Esophagus squamous epithelium (tissue), 5 donors: ENCODE data around the gene GIPR. TPM values are rescaled to one million over a fixed set of nuclear protein-coding genes. Genes with fewer than 3 reads are reported as not detected.

Experiments used
- DNase-seq: peaks from one replicate; lab custom pipeline; 2025; lab: John Stamatoyannopoulos, UW
- H3K27ac ChIP-seq, 4 donors: fragments of 200-600 bp; sonication (generic); one replicate each; pipeline ENCODE4 v1.5.1; 2016 to 2019; ENCODE audit warnings: mild to moderate bottlenecking in 1 of 4
- H3K27me3 ChIP-seq, 4 donors: fragments of 200-600 bp; sonication (generic); 1 replicate in 3 of 4; 2 replicates in 1 of 4; pipeline versions ENCODE4 v1.5.1 to v1.6.0; 2017 to 2021; ENCODE audit warnings: antibody characterized with exemption in 1 of 4
- H3K36me3 ChIP-seq, 3 donors: fragments of 200-600 bp; sonication (generic); one replicate each; pipeline ENCODE4 v1.5.1; 2016 to 2019
- H3K4me1 ChIP-seq, 3 donors: fragments of 200-600 bp; sonication (generic); one replicate each; pipeline ENCODE4 v1.5.1; 2017 to 2019
- H3K4me3 ChIP-seq, 4 donors: fragments of 200-600 bp; sonication (generic); 1 replicate in 3 of 4; 2 replicates in 1 of 4; pipeline ENCODE4 v1.5.1; 2016 to 2019; ENCODE audit warnings: mild to moderate bottlenecking in 2 of 4, moderate library complexity in 1 of 4
- H3K9me3 ChIP-seq, 3 donors: fragments of 200-600 bp; sonication (generic); one replicate each; pipeline ENCODE4 v1.5.1; 2016 to 2019
- POLR2A ChIP-seq, 4 donors: fragments of 450-650 bp; IDR thresholded peaks; one replicate each; pipeline ENCODE4 v1.6.1; 2017; ENCODE audit warnings: antibody characterized with exemption in 4 of 4, mild to moderate bottlenecking in 4 of 4, moderate library complexity in 3 of 4
- WGBS, 2 donors: methylation state at CpG; one replicate each; pipeline ENCODE4 v1.1.5; 2018; 5-methylcytosine and 5-hydroxymethylcytosine counted together
- intact Hi-C: fragments of 100-400 bp; cut with DNase I; formaldehyde crosslinking; loops from one replicate; pipeline ENCODE4 v1.15.0; 2022
- total RNA-seq, 4 donors: library from RNA; depleted of rRNA; stranded (reverse); fragments of >200 nt; gene quantifications; one replicate each; pipeline ENCODE4 v1.1.0, GENCODE V29; 2016
- TF ChIP-seq, protein P1 (sequence below), 6 experiments: fragments of 450-650 bp in 4 of 6; fragments of 200-600 bp in 2 of 6; sonication (generic) in 2 of 6; IDR thresholded peaks; one replicate each; pipeline ENCODE4 v1.5.1; 2016 to 2019; ENCODE audit warnings: antibody characterized with exemption in 6 of 6, mild to moderate bottlenecking in 4 of 6, moderate library complexity in 4 of 6
- donor health status: DM: yes; HTN: yes; CAD: no.

The GIPR gene
- total RNA-seq, 4 donors from 2014 or later = 0.44 to 1.1 (median 0.63) TPM

DNA sequence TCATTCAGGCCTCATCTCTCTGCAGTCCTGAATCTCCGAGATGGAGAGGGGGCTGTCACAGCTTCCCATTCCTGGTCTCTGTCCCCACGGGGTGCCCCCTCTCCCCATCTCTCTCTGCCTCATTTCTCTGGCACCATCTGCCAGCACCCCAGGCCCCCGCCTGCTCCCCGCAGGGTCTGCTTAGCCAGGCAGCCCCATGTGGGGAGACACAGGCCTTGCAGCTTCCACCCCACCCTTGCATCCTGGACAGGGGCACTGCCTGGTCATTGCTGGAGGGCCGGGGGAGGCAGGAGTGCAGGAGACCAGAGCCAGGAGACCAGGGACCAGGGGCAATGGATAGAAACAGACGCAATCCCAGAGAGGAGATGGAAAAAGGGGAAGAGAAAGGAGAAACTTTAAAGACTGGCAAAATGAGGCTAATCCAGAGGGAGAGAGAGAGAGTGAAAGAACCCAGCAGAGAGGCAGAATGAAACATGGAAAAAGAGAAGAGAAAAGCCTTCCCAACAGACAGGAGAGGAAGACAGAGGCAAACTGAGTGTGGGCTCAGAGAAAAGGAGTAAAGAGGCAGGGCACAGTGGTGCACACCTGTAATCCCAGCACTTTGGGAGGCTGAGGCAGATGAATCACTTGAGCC, 8.8 kb upstream of the GIPR start:
- no peak overlapping the region for H3K4me3 ChIP-seq
- intact Hi-C loops = no loop called here
- peaks cover 0 to 37% (median 0%) of the 10 kb centered on the region in 4 donors for H3K27me3 ChIP-seq
- H3K27ac ChIP-seq = no peak overlapping the region
- 53 to 72% methylated on average over 3 of the region's 6 CpGs for WGBS, 2 donors
- no peaks in the 10 kb centered on the region for H3K9me3 ChIP-seq
- no peak for DNase-seq
- no peaks in the 10 kb centered on the region for H3K36me3 ChIP-seq
- no peaks in the 10 kb centered on the region for H3K4me1 ChIP-seq
- TF ChIP-seq, protein P1, sequence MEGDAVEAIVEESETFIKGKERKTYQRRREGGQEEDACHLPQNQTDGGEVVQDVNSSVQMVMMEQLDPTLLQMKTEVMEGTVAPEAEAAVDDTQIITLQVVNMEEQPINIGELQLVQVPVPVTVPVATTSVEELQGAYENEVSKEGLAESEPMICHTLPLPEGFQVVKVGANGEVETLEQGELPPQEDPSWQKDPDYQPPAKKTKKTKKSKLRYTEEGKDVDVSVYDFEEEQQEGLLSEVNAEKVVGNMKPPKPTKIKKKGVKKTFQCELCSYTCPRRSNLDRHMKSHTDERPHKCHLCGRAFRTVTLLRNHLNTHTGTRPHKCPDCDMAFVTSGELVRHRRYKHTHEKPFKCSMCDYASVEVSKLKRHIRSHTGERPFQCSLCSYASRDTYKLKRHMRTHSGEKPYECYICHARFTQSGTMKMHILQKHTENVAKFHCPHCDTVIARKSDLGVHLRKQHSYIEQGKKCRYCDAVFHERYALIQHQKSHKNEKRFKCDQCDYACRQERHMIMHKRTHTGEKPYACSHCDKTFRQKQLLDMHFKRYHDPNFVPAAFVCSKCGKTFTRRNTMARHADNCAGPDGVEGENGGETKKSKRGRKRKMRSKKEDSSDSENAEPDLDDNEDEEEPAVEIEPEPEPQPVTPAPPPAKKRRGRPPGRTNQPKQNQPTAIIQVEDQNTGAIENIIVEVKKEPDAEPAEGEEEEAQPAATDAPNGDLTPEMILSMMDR (IDR thresholded peaks at IDR 0.05) = no peak
- TF ChIP-seq POLR2A (IDR thresholded peaks at IDR 0.05) = no peak

DNA sequence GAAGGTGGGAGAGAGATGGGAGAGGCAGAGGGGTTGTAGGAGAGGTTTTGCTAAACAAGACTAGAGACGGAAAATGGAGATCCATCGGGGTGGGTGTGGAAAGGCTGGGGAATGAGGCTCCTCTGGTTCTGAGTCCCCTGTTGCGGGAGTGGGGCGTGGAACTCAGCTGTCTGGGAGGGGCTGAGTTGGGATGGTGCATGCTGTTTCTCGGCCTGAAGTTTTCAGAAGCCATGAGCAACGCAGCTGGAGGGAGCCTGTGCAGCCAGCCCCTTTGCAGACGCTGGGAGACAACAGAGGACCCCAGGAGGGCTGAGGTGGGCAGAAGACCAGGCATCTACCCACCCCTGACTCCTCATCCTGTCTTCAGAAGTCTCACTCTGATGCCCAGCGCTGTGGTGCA, 7.4 kb upstream of the GIPR start:
- Histone ChIP-seq H3K4me3 (no peak overlapping the region), H3K36me3 (no peaks in the 10 kb centered on the region), H3K9me3 (no peaks in the 10 kb centered on the region), H3K27ac (no peak overlapping the region), H3K4me1 (no peaks in the 10 kb centered on the region), H3K27me3 (peaks cover 0 to 44% (median 0%) of the 10 kb centered on the region in 4 donors)
- no peak for TF ChIP-seq POLR2A (IDR thresholded peaks at IDR 0.05)
- TF ChIP-seq, protein P1 (IDR thresholded peaks at IDR 0.05) = no peak
- no peak for DNase-seq
- intact Hi-C loops = no loop called here
- 33 to 41% methylated on average over 6 to 8 of the region's 8 CpGs for WGBS, 2 donors

DNA sequence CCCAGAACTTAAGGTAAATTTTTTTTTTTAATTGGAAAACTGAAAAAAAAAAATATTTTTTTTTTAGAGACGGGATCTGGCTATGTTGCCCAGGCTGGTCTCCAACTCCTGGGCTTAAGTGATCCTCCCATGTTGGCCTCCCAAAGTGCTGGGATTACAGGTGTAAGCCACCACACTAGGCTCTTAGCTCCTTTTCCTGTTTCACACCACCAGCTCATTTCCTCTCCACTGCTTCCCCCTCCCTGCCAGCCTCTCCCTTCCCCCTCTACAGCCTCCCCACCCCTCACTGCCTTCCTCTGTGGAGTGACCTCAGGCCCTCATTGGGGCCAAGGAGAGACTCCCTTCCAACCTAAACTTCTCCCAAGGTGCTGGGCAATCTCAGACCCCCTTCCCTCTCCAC, 4.2 kb upstream of the GIPR start:
- 82 to 93% methylated on average over 1 of the region's 1 CpG for WGBS, 2 donors
- Histone ChIP-seq H3K9me3 (no peaks in the 10 kb centered on the region), H3K27ac (no peak overlapping the region), H3K27me3 (peaks cover 0 to 74% (median 0%) of the 10 kb centered on the region in 4 donors), H3K4me3 (no peak overlapping the region), H3K36me3 (no peaks in the 10 kb centered on the region), H3K4me1 (peaks cover 0 to 15% (median 4%) of the 10 kb centered on the region in 3 donors)
- DNase-seq = no peak
- no peak for TF ChIP-seq POLR2A (IDR thresholded peaks at IDR 0.05)
- TF ChIP-seq, protein P1 (IDR thresholded peaks at IDR 0.05) = no peak
- intact Hi-C loops = no loop called here

DNA sequence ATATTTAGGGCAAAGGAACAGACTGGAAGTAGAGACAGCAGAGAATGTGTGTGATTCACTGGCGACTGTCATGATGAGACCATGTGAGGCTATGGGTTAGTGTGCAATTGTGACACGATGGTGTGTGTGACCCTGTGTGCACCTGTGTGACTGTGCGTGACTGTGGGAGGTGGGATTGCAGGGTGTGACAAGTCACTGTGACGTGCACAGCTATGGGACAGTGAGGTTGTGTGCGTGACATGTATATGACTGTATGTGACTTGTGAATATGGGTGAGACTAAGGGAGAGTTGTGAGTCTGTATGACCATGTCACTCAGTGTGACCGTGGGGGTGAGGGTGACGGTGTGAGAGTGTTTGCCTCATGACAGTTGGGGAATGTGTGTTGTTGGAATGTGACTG, 3.4 kb upstream of the GIPR start:
- Histone ChIP-seq H3K27ac (no peak overlapping the region), H3K36me3 (no peaks in the 10 kb centered on the region), H3K27me3 (peaks cover 0 to 75% (median 3%) of the 10 kb centered on the region in 4 donors), H3K9me3 (no peaks in the 10 kb centered on the region), H3K4me3 (no peak overlapping the region), H3K4me1 (peaks cover 5 to 23% (median 12%) of the 10 kb centered on the region in 3 donors)
- 71 to 76% methylated on average over 7 of the region's 7 CpGs for WGBS, 2 donors
- intact Hi-C loops = no loop called here
- DNase-seq = no peak
- no peak for TF ChIP-seq POLR2A (IDR thresholded peaks at IDR 0.05)
- TF ChIP-seq, protein P1 (IDR thresholded peaks at IDR 0.05) = no peak

DNA sequence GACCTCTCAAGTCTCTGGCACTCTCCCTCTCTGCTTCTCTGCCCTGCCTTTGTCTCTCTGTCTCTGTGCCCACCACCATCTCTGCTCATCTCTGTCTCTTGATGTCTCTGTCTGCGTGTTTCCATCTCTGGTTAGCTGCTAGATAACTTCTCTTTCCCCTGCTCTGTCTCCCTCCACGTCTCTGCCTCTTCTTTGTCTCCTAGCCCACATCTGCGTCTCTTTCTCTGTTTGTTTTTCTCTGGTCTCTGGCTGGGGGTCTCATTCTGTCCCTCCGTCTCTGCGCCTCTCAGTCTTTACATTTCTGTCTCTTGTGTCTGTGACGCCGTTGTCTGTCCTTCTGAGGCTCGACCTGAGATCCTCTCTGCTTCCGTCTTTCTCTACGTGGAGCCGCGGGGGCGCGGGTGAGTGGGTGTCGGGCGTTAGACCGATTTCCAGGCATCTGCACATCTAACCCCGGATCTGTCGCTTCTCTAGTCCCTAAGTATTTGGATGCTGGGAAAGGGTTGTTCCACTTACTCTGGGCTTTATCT, 386 bp downstream of the GIPR start:
- Histone ChIP-seq H3K4me3 (peak overlapping the region; percentile 22 to 58 (median 36)), H3K9me3 (no peaks in the 10 kb centered on the region), H3K4me1 (peaks cover 9 to 40% (median 15%) of the 10 kb centered on the region in 3 donors), H3K36me3 (no peaks in the 10 kb centered on the region), H3K27me3 (peaks cover 0 to 91% (median 14%) of the 10 kb centered on the region in 4 donors), H3K27ac (peak overlapping the region in 3 of 4 donors; percentile 35 to 58 (median 37))
- WGBS, 2 donors = 0 to 3% methylated on average over 12 to 17 of the region's 19 CpGs
- intact Hi-C loops = no loop called here
- no peak for TF ChIP-seq POLR2A (IDR thresholded peaks at IDR 0.05)
- TF ChIP-seq, protein P1 (IDR thresholded peaks at IDR 0.05) = no peak
- no peak for DNase-seq
